GM12891 (cell line): ENCODE results near the gene MYADML2.

Source experiments
- POLR2A ChIP-seq: IDR thresholded peaks from 2 replicates; pipeline ENCODE4 v1.6.1; 2011; ENCODE audit warnings: low read depth, low read length, control low read depth
- TAF1 ChIP-seq: IDR thresholded peaks from 2 replicates; pipeline ENCODE4 v1.6.1; 2011; ENCODE audit warnings: low read depth, low read length, control low read depth

- TF ChIP-seq TAF1 (no peak), POLR2A (no peak)
Measured at GRCh38 chr17:81934850-81935708, 12.0 kb downstream of the MYADML2 start.
